ENCODE results near the gene PUS7.

- TF ChIP-seq POLR2A (IDR thresholded peaks at IDR 0.05; ENCODE audit: low read depth, low read length) (no peak), EZH2 (IDR thresholded peaks at IDR 0.05; ENCODE audit: borderline replicate concordance, low read depth, low read length, severe bottlenecking) (no peak), CTCF (IDR thresholded peaks at IDR 0.05; ENCODE audit: extremely low read depth in 1 of 2, insufficient read depth in 1 of 2, low read depth in 1 of 2, low read length in 2 of 2) (no peak), JUN (IDR thresholded peaks at IDR 0.05; ENCODE audit: borderline replicate concordance, insufficient read depth, insufficient read length, low read depth) (no peak), POLR2AphosphoS5 (IDR thresholded peaks at IDR 0.05; ENCODE audit: insufficient read depth, low read depth, low read length) (no peak), MAX (IDR thresholded peaks at IDR 0.05; ENCODE audit: insufficient read depth, insufficient read length) (no peak)
These were observed 64.3 kb downstream of the PUS7 start for GRCh38 chr7:105457619-105458225.

Data from endothelial cell of umbilical vein (primary cell).